GM12892 (cell line): ENCODE data around the gene MAOA. TPM values are rescaled to one million over a fixed set of nuclear protein-coding genes. Genes with fewer than 3 reads are reported as not detected.
"Not testable (repeated sequence)": the region's sequence is repeated elsewhere in the genome, so short reads cannot be mapped to it uniquely, and the experiment has no call there.

Experiments used
- DNase-seq: peaks from one replicate; pipeline ENCODE4 v3.0.0; 2011; ENCODE audit not compliant: insufficient read length
- FAIRE-seq: peaks from 2 replicates; lab custom pipeline; 2011; peaks lifted over from hg19 to GRCh38; lab: Jason Lieb, UNC
- POLR2A ChIP-seq: IDR thresholded peaks from 2 replicates; pipeline ENCODE4 v1.6.1; 2011; ENCODE audit warnings: low read depth, low read length, control low read depth
- POLR2AphosphoS5 ChIP-seq: IDR thresholded peaks from 2 replicates; pipeline ENCODE4 v1.6.1; 2011; ENCODE audit warnings: low read depth, low read length, control low read depth
- TAF1 ChIP-seq: IDR thresholded peaks from 2 replicates; pipeline ENCODE4 v1.6.1; 2011; ENCODE audit warnings: low read depth, mild to moderate bottlenecking, control low read depth, low read length, borderline replicate concordance
- polyA plus RNA-seq: library from polyadenylated mRNA; unstranded; fragments of >200 nt; gene quantifications from one replicate; pipeline ENCODE4 v1.2.1, GENCODE V29; 2012; ENCODE audit warnings: missing spikeins, inconsistent platforms; ENCODE audit not compliant: missing spikeins

MAOA gene
- not detected for polyA plus RNA-seq

- DNase-seq = no peak
- no peak for FAIRE-seq
- TF ChIP-seq TAF1 (no peak), POLR2A (no peak)
Measured at GRCh38 chrX:43656005-43656494, at the start of gene MAOA. Gene MAOA (plus strand): TSS chrX:43656299. CDS start chrX:43656342, 43 bp downstream.

GRCh38 chrX:43612400-43612799 lies 43.7 kb upstream of the MAOA start:
- FAIRE-seq (no peak), DNase-seq (no peak)
- no peak for TF ChIP-seq POLR2A
- TF ChIP-seq POLR2AphosphoS5 = no peak
- no peak for TF ChIP-seq TAF1

GRCh38 chrX:43615660-43616059 lies 40.4 kb upstream of the MAOA start:
- TF ChIP-seq POLR2AphosphoS5 (no peak), POLR2A (no peak), TAF1 (no peak)
- no peak for FAIRE-seq
- no peak for DNase-seq

- TF ChIP-seq TAF1 (no peak), POLR2A (no peak), POLR2AphosphoS5 (no peak)
- no peak for FAIRE-seq
- no peak for DNase-seq
Measured at GRCh38 chrX:43618366-43619205, 37.5 kb upstream of the MAOA start.

- not testable (repeated sequence) for DNase-seq, FAIRE-seq
Measured at GRCh38 chrX:43619861-43620260, 36.2 kb upstream of the MAOA start.

GRCh38 chrX:43627147-43627546 lies 29.0 kb upstream of the MAOA start:
- FAIRE-seq (no peak), DNase-seq (no peak)
- TF ChIP-seq TAF1 (no peak), POLR2AphosphoS5 (no peak), POLR2A (no peak)

- no peak for TF ChIP-seq POLR2AphosphoS5
- no peak for TF ChIP-seq TAF1
- no peak for TF ChIP-seq POLR2A
- no peak for FAIRE-seq
- no peak for DNase-seq
Measured at GRCh38 chrX:43627669-43628068, 28.4 kb upstream of the MAOA start.

- no peak for FAIRE-seq
- TF ChIP-seq POLR2AphosphoS5 (no peak), POLR2A (no peak), TAF1 (no peak)
Measured at GRCh38 chrX:43629229-43629628, 26.9 kb upstream of the MAOA start.

GRCh38 chrX:43631841-43632240 lies 24.3 kb upstream of the MAOA start:
- no peak for TF ChIP-seq TAF1
- no peak for TF ChIP-seq POLR2AphosphoS5
- TF ChIP-seq POLR2A = no peak
- FAIRE-seq = no peak
- DNase-seq = no peak

More at GRCh38 chrX:43629229-43629628, 26.9 kb upstream of the MAOA start:
- no peak for DNase-seq

- DNase-seq (no peak), FAIRE-seq (no peak)
- TF ChIP-seq TAF1 (no peak), POLR2A (no peak), POLR2AphosphoS5 (no peak)
Measured at GRCh38 chrX:43633081-43633480, 23.0 kb upstream of the MAOA start.

- no peak for FAIRE-seq
- TF ChIP-seq TAF1 (no peak), POLR2A (no peak), POLR2AphosphoS5 (no peak)
Measured at GRCh38 chrX:43633757-43634156, 22.3 kb upstream of the MAOA start.

GRCh38 chrX:43640482-43640881 lies 15.6 kb upstream of the MAOA start:
- DNase-seq (no peak), FAIRE-seq (no peak)
- TF ChIP-seq TAF1 (no peak), POLR2A (no peak), POLR2AphosphoS5 (no peak)

More at GRCh38 chrX:43633757-43634156, 22.3 kb upstream of the MAOA start:
- DNase-seq = no peak
